Ureter (tissue), 1 donor: ENCODE data around the gene CCDC9B. TPM values are rescaled to one million over a fixed set of nuclear protein-coding genes. Genes with fewer than 3 reads are reported as not detected.

Experiments
- DNase-seq: peaks from one replicate; pipeline ENCODE4 v3.0.0-alpha.2; 2020; ENCODE audit warnings: low spot score
- total RNA-seq: library from RNA; stranded (reverse); gene quantifications from one replicate; pipeline ENCODE4 v1.2.4, GENCODE V29; 2023
- donor health status: DM: yes; HTN: yes; CAD: no.

CCDC9B gene
- total RNA-seq, 1 donor from 2014 or later, result 56.5 TPM

GRCh38 chr15:40310001-40310959 lies 30.5 kb downstream of the CCDC9B start:
- DNase-seq, result no peak

- DNase-seq, result no peak
Observed at GRCh38 chr15:40309344-40309862, 31.3 kb downstream of the CCDC9B start.

GRCh38 chr15:40307421-40308211 lies 33.1 kb downstream of the CCDC9B start, which contains the start of gene PLCB2:
Gene PLCB2 (minus strand): TSS chr15:40307935. CDS start chr15:40307672, 263 bp downstream.
- DNase-seq, result peak; percentile 62

- no peak for DNase-seq
Observed at GRCh38 chr15:40306908-40307307, 33.8 kb downstream of the CCDC9B start.

- DNase-seq, result no peak
Observed at GRCh38 chr15:40306371-40306770, 34.4 kb downstream of the CCDC9B start.

GRCh38 chr15:40305281-40305680 lies 35.5 kb downstream of the CCDC9B start:
- DNase-seq, result no peak

GRCh38 chr15:40303576-40303975 lies 37.2 kb downstream of the CCDC9B start:
- no peak for DNase-seq

GRCh38 chr15:40302981-40303380 lies 37.8 kb downstream of the CCDC9B start:
- DNase-seq, result no peak

GRCh38 chr15:40302288-40302886 lies 38.4 kb downstream of the CCDC9B start:
- no peak for DNase-seq

GRCh38 chr15:40301467-40302179 lies 39.1 kb downstream of the CCDC9B start:
- no peak for DNase-seq

GRCh38 chr15:40300771-40301170 lies 40.0 kb downstream of the CCDC9B start:
- DNase-seq, result no peak

- no peak for DNase-seq
Observed at GRCh38 chr15:40300367-40300766, 40.4 kb downstream of the CCDC9B start.

- DNase-seq, result no peak
Observed at GRCh38 chr15:40298216-40298935, 42.4 kb downstream of the CCDC9B start.

- no peak for DNase-seq
Observed at GRCh38 chr15:40297356-40297755, 43.4 kb downstream of the CCDC9B start.

- no peak for DNase-seq
Observed at GRCh38 chr15:40296561-40297230, 44.0 kb downstream of the CCDC9B start.

- DNase-seq, result no peak
Observed at GRCh38 chr15:40295877-40296560, 44.7 kb downstream of the CCDC9B start.

GRCh38 chr15:40295297-40295696 lies 45.4 kb downstream of the CCDC9B start:
- DNase-seq, result no peak

GRCh38 chr15:40293905-40294895 lies 46.5 kb downstream of the CCDC9B start:
- no peak for DNase-seq
